SK-N-SH treated with all-trans-retinoic acid at 6 μM for 48 hours (cell line): ENCODE results near the gene PTPRO.

Experiments
- ATAC-seq: fragments of 200-7000 bp; cut with Tn5 transposase; 3 replicates; pipeline ENCODE4 v1.9.1; 2020; ENCODE audit warnings: mild to moderate bottlenecking, moderate library complexity
- BACH2 ChIP-seq: fragments of 250-450 bp; sonication (Bioruptor Pico); IDR thresholded peaks from 2 replicates; pipeline ENCODE4 v1.9.0; 2021; ENCODE audit warnings: mild to moderate bottlenecking, borderline replicate concordance
- ESRRG ChIP-seq: fragments of 250-450 bp; sonication (Bioruptor Pico); IDR thresholded peaks from 2 replicates; pipeline ENCODE4 v1.6.1; 2021; ENCODE audit warnings: mild to moderate bottlenecking
- GLIS3 ChIP-seq: fragments of 250-450 bp; sonication (Bioruptor Pico); IDR thresholded peaks from 2 replicates; pipeline ENCODE4 v1.5.0; 2020; ENCODE audit warnings: mild to moderate bottlenecking, moderate library complexity
- ISL1 ChIP-seq: fragments of 250-450 bp; sonication (Bioruptor Pico); IDR thresholded peaks from 2 replicates; pipeline ENCODE4 v2.1.2; 2022; ENCODE audit warnings: mild to moderate bottlenecking, moderate library complexity
- PPARA ChIP-seq: fragments of 250-450 bp; sonication (Bioruptor Pico); IDR thresholded peaks from 2 replicates; pipeline ENCODE4 v1.5.0; 2020; ENCODE audit warnings: mild to moderate bottlenecking, borderline replicate concordance
- RARB ChIP-seq: fragments of 250-450 bp; sonication (Bioruptor Pico); IDR thresholded peaks from 2 replicates; pipeline ENCODE4 v1.8.0; 2021; ENCODE audit warnings: mild to moderate bottlenecking, moderate library complexity
- SNAI2 ChIP-seq: fragments of 250-450 bp; sonication (Bioruptor Pico); IDR thresholded peaks from 2 replicates; pipeline ENCODE4 v1.5.0; 2020; ENCODE audit warnings: mild to moderate bottlenecking, moderate library complexity
- TCF4 ChIP-seq: fragments of 250-450 bp; sonication (Bioruptor Pico); IDR thresholded peaks from 2 replicates; pipeline ENCODE4 v1.8.0; 2021; ENCODE audit warnings: mild to moderate bottlenecking, moderate library complexity, borderline replicate concordance
- TOX ChIP-seq: fragments of 250-450 bp; sonication (Bioruptor Pico); IDR thresholded peaks from 2 replicates; pipeline ENCODE4 v1.8.0; 2021; ENCODE audit warnings: mild to moderate bottlenecking, moderate library complexity, borderline replicate concordance
- ZC3H10 ChIP-seq: fragments of 250-450 bp; sonication (Bioruptor Pico); IDR thresholded peaks from 2 replicates; pipeline ENCODE4 v1.5.1; 2021; ENCODE audit warnings: mild to moderate bottlenecking, moderate library complexity
- ZFP30 ChIP-seq: fragments of 450-650 bp; formaldehyde crosslinking; IDR thresholded peaks from 2 replicates; pipeline ENCODE4 v1.5.0; 2022; ENCODE audit warnings: mild to moderate bottlenecking, moderate library complexity
- ZNF565 ChIP-seq: fragments of 450-650 bp; formaldehyde crosslinking; conservative IDR thresholded peaks from 2 replicates; pipeline ENCODE4 v1.5.0; 2020; ENCODE audit warnings: low read depth, mild to moderate bottlenecking, moderate library complexity
- ZNF70 ChIP-seq: fragments of 450-650 bp; formaldehyde crosslinking; IDR thresholded peaks from 2 replicates; pipeline ENCODE4 v1.5.0; 2020; ENCODE audit warnings: mild to moderate bottlenecking, moderate library complexity
- ZNF8 ChIP-seq: fragments of 450-650 bp; formaldehyde crosslinking; IDR thresholded peaks from 2 replicates; pipeline ENCODE4 v1.5.0; 2020; ENCODE audit warnings: mild to moderate bottlenecking, moderate library complexity
- TF ChIP-seq, protein P1 (sequence below): fragments of 250-450 bp; sonication (Bioruptor Pico); IDR thresholded peaks from 2 replicates; pipeline ENCODE4 v1.8.0; 2020; ENCODE audit warnings: mild to moderate bottlenecking, moderate library complexity, borderline replicate concordance
- TF ChIP-seq, protein P2 (sequence below): fragments of 250-450 bp; sonication (Bioruptor Pico); IDR thresholded peaks from 2 replicates; pipeline ENCODE4 v1.8.0; 2021; ENCODE audit warnings: low read depth, mild to moderate bottlenecking, moderate library complexity, borderline replicate concordance
- TF ChIP-seq, protein P3 (sequence below): fragments of 250-450 bp; sonication (Bioruptor Pico); IDR thresholded peaks from 2 replicates; pipeline ENCODE4 v1.5.1; 2021; ENCODE audit warnings: mild to moderate bottlenecking, moderate library complexity

PTPRO gene

DNA sequence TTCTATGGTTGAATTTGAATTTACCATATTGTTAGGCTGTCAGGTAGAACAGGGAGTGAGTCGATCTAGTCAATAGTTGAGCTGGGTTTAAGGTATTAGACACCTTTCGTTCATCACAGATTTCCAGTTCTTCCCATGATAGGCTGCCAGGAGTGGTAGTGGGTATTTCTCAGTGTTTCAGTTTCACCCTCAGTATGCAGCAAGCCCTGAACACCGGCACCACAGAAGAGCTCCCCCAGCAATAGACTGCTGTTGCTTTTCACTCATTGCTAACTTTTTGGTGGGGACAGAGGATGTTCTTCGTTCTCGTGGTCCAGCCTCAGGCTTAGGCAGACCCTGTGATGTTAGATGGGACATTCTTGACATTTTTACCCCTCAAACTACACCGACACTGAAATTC, 164.6 kb downstream of the PTPRO start:
- no peak for TF ChIP-seq TCF4 (CRISPR knock-in tag)
- no peak for TF ChIP-seq GLIS3 (CRISPR knock-in tag)
- no peak for TF ChIP-seq RARB (CRISPR knock-in tag)
- TF ChIP-seq PPARA (CRISPR knock-in tag): no peak
- no peak for TF ChIP-seq BACH2 (CRISPR knock-in tag)
- no peak for TF ChIP-seq ZNF565
- TF ChIP-seq ESRRG (CRISPR knock-in tag): no peak
- no peak for TF ChIP-seq ZFP30 (CRISPR knock-in tag)
- ATAC-seq: no peak

DNA sequence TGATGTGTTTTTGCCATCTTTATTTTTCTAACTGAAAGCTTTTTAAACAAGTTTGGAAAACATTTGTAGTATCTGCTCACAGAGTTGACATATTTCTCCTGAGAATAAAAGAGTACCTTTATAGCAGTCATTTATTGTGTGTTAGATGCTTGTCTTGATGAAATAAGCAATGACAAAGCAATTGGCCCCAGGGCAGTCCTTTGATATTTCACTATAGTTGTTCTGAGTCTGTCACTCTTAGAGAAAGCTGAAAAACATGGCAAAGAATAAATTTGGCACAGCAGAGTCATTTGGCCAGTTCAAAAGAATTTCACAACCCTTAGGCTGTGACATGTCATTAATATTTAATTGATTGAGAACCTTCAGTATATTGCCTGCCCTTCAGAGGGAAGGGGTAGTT, 166.2 kb downstream of the PTPRO start:
- no peak for ATAC-seq
- TF ChIP-seq, protein P1, sequence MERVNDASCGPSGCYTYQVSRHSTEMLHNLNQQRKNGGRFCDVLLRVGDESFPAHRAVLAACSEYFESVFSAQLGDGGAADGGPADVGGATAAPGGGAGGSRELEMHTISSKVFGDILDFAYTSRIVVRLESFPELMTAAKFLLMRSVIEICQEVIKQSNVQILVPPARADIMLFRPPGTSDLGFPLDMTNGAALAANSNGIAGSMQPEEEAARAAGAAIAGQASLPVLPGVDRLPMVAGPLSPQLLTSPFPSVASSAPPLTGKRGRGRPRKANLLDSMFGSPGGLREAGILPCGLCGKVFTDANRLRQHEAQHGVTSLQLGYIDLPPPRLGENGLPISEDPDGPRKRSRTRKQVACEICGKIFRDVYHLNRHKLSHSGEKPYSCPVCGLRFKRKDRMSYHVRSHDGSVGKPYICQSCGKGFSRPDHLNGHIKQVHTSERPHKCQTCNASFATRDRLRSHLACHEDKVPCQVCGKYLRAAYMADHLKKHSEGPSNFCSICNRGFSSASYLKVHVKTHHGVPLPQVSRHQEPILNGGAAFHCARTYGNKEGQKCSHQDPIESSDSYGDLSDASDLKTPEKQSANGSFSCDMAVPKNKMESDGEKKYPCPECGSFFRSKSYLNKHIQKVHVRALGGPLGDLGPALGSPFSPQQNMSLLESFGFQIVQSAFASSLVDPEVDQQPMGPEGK (CRISPR knock-in tag): no peak
- no peak for TF ChIP-seq BACH2 (CRISPR knock-in tag)
- no peak for TF ChIP-seq ZNF70
- TF ChIP-seq, protein P2, sequence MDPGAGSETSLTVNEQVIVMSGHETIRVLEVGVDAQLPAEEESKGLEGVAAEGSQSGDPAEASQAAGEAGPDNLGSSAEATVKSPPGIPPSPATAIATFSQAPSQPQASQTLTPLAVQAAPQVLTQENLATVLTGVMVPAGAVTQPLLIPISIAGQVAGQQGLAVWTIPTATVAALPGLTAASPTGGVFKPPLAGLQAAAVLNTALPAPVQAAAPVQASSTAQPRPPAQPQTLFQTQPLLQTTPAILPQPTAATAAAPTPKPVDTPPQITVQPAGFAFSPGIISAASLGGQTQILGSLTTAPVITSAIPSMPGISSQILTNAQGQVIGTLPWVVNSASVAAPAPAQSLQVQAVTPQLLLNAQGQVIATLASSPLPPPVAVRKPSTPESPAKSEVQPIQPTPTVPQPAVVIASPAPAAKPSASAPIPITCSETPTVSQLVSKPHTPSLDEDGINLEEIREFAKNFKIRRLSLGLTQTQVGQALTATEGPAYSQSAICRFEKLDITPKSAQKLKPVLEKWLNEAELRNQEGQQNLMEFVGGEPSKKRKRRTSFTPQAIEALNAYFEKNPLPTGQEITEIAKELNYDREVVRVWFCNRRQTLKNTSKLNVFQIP (CRISPR knock-in tag): no peak
- TF ChIP-seq, protein P3, sequence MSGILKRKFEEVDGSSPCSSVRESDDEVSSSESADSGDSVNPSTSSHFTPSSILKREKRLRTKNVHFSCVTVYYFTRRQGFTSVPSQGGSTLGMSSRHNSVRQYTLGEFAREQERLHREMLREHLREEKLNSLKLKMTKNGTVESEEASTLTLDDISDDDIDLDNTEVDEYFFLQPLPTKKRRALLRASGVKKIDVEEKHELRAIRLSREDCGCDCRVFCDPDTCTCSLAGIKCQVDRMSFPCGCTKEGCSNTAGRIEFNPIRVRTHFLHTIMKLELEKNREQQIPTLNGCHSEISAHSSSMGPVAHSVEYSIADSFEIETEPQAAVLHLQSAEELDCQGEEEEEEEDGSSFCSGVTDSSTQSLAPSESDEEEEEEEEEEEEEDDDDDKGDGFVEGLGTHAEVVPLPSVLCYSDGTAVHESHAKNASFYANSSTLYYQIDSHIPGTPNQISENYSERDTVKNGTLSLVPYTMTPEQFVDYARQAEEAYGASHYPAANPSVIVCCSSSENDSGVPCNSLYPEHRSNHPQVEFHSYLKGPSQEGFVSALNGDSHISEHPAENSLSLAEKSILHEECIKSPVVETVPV: no peak
- TF ChIP-seq GLIS3 (CRISPR knock-in tag): no peak
- no peak for TF ChIP-seq ZC3H10 (CRISPR knock-in tag)
- TF ChIP-seq PPARA (CRISPR knock-in tag): no peak

DNA sequence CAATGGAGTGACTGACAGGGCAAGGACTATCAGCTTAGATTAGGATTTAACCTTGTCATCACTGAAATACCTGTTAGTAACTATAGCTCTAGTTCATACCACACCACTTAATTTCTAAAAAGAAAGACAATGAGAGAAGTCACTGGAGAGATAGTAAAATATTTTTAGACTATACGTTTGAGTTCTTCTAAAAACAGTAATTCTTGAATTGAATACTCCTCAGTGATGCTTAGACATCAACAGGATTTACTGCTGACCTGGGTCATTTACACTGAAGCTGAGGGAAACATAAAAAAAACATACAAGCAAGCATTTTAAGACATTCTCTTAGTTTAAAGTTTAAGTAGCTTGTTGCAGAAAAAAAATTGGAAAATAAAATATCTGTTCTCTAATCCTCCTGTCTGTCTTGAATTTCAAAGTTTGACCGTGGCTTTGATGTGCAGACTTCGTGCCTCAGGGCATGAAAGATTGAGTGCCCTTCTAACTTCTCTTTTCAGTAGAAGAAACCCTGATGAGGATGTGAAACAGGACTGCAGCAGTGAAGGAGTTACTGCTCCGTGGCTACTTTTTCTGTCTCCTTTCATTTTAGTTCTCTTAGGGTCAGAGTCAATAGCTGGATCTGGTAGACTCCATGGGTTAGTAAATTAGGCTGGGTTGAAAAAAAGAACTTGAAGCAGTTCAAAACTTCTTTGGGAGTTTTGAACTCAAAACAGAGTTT, 172.2 kb downstream of the PTPRO start:
- no peak for ATAC-seq
- TF ChIP-seq ZFP30 (CRISPR knock-in tag) (no peak), ISL1 (no peak), RARB (CRISPR knock-in tag) (no peak), ZNF565 (no peak), PPARA (CRISPR knock-in tag) (no peak), TOX (CRISPR knock-in tag) (no peak), GLIS3 (CRISPR knock-in tag) (no peak)
- TF ChIP-seq, protein P3: no peak

DNA sequence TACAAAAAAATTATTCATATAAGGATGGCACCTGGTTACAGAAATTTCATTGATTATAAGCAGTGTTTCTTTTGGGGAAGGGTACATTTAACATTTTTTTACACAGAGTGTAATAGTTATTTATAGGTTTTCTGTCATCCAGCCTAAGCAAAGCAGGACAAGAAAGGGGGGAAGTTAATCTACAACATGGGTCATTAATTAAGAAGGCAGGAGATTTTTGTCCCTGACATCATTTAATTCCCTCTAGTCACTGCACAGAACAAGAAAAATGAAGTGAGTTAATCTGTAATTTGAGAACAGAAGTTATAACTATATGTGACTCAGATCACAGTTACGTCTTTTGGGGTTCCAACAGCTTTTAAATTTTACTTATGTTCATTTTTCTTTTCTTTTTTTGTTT, 173.4 kb downstream of the PTPRO start:
- ATAC-seq: no peak
- TF ChIP-seq TOX (CRISPR knock-in tag) (no peak), ZNF8 (CRISPR knock-in tag) (no peak), ZNF70 (no peak), ZFP30 (CRISPR knock-in tag) (no peak), SNAI2 (CRISPR knock-in tag) (no peak), RARB (CRISPR knock-in tag) (no peak), BACH2 (CRISPR knock-in tag) (no peak), TCF4 (CRISPR knock-in tag) (no peak), GLIS3 (CRISPR knock-in tag) (no peak)
- TF ChIP-seq, protein P2 (CRISPR knock-in tag): no peak
